Progenitor cell of endocrine pancreas (in vitro differentiated cells): ENCODE measurements around the gene SPIRE1. TPM values are rescaled to one million over a fixed set of nuclear protein-coding genes. Genes with fewer than 3 reads are reported as not detected.

Source experiments
- DNase-seq: peaks from one replicate; pipeline ENCODE4 v3.0.0; 2021; ENCODE audit warnings: low spot score; ENCODE audit not compliant: unreplicated experiment
- H3K27ac Mint-ChIP-seq: 2 replicates; pipeline ENCODE4 v1.8.0; 2021; ENCODE audit warnings: mild to moderate bottlenecking, moderate library complexity, mixed read lengths
- H3K27me3 Mint-ChIP-seq: 2 replicates; pipeline ENCODE4 v1.8.0; 2021; ENCODE audit warnings: mixed read lengths
- H3K36me3 Mint-ChIP-seq: 2 replicates; pipeline ENCODE4 v1.8.0; 2022; ENCODE audit warnings: mixed read lengths; ENCODE audit not compliant: insufficient read depth
- H3K4me1 Mint-ChIP-seq: 2 replicates; pipeline ENCODE4 v1.8.0; 2021; ENCODE audit warnings: low read depth, mixed read lengths
- H3K4me3 Mint-ChIP-seq: 2 replicates; pipeline ENCODE4 v1.8.0; 2021; ENCODE audit warnings: low read depth, mild to moderate bottlenecking, moderate library complexity, mixed read lengths
- H3K9me3 Mint-ChIP-seq: 2 replicates; pipeline ENCODE4 v1.8.0; 2021; ENCODE audit warnings: low read depth, mixed read lengths
- CTCF ChIP-seq: fragments of 200-600 bp; sonication (generic); IDR thresholded peaks from one replicate; pipeline ENCODE4 v1.5.0; 2021; ENCODE audit warnings: antibody characterized with exemption, mild to moderate bottlenecking; ENCODE audit not compliant: unreplicated experiment
- total RNA-seq: library from RNA; stranded (reverse); gene quantifications from 2 replicates; pipeline ENCODE4 v1.2.1, GENCODE V29; 2021

The SPIRE1 gene
- total RNA-seq, 1 donor from 2014 or later: 24.6 TPM

- no peak for DNase-seq
- TF ChIP-seq CTCF: no peak
- H3K27ac Mint-ChIP-seq: no peak overlapping the region
- no peak overlapping the region for H3K4me3 Mint-ChIP-seq
- H3K36me3 Mint-ChIP-seq: peaks cover 9% of the 10 kb centered on the region
- no peaks in the 10 kb centered on the region for H3K27me3 Mint-ChIP-seq
- H3K4me1 Mint-ChIP-seq: peaks cover 25% of the 10 kb centered on the region
- no peaks in the 10 kb centered on the region for H3K9me3 Mint-ChIP-seq
Measured at GRCh38 chr18:12699747-12700146, 41.8 kb upstream of the SPIRE1 start.

GRCh38 chr18:12694032-12694431 lies 36.1 kb upstream of the SPIRE1 start:
- peak overlapping the region; percentile 67 for H3K27ac Mint-ChIP-seq
- H3K36me3 Mint-ChIP-seq: peaks cover 16% of the 10 kb centered on the region
- no peak for TF ChIP-seq CTCF
- no peaks in the 10 kb centered on the region for H3K4me1 Mint-ChIP-seq
- no peaks in the 10 kb centered on the region for H3K9me3 Mint-ChIP-seq
- no peaks in the 10 kb centered on the region for H3K27me3 Mint-ChIP-seq
- no peak overlapping the region for H3K4me3 Mint-ChIP-seq
- no peak for DNase-seq

- H3K36me3 Mint-ChIP-seq: peaks cover 10% of the 10 kb centered on the region
- no peaks in the 10 kb centered on the region for H3K9me3 Mint-ChIP-seq
- no peak for TF ChIP-seq CTCF
- H3K4me3 Mint-ChIP-seq: no peak overlapping the region
- no peaks in the 10 kb centered on the region for H3K4me1 Mint-ChIP-seq
- no peak overlapping the region for H3K27ac Mint-ChIP-seq
- no peaks in the 10 kb centered on the region for H3K27me3 Mint-ChIP-seq
- no peak for DNase-seq
Measured at GRCh38 chr18:12692206-12692605, 34.3 kb upstream of the SPIRE1 start.

- Mint-ChIP-seq H3K36me3 (peaks cover 8% of the 10 kb centered on the region), H3K4me1 (no peaks in the 10 kb centered on the region), H3K27me3 (no peaks in the 10 kb centered on the region), H3K9me3 (no peaks in the 10 kb centered on the region), H3K4me3 (no peak overlapping the region), H3K27ac (no peak overlapping the region)
- DNase-seq: no peak
- no peak for TF ChIP-seq CTCF
Measured at GRCh38 chr18:12689256-12689850, 31.4 kb upstream of the SPIRE1 start.

GRCh38 chr18:12686100-12686499 lies 28.2 kb upstream of the SPIRE1 start:
- Mint-ChIP-seq H3K27ac (no peak overlapping the region), H3K36me3 (no peaks in the 10 kb centered on the region), H3K4me1 (no peaks in the 10 kb centered on the region), H3K27me3 (no peaks in the 10 kb centered on the region), H3K4me3 (no peak overlapping the region), H3K9me3 (no peaks in the 10 kb centered on the region)
- no peak for DNase-seq
- TF ChIP-seq CTCF: peak; percentile 11
